ENCODE measurements around the gene LEMD3.

Gene LEMD3

DNA sequence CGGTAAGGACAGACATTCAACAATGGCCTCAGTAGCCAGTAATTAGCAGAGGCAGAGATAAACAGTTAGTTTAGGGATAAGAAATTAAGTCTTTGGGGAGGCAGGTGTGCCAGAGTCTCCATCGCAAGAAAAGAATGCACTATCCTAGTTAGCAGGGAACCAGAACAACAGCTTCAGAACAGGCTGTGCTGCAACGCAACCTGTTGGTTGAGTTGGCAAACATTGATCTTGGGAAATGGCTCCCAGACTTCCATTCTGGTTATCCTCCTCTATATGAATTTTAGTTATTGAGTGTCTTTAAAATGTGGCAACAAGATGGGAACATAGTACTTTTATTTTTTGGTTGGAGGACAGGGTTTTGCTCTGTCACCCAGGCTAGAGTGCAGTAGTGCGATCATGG is 12.3 kb upstream of the LEMD3 start:
- no peak for TF ChIP-seq EZH2phosphoT487 (IDR thresholded peaks at IDR 0.05; ENCODE audit: borderline replicate concordance)
- TF ChIP-seq, protein P1, sequence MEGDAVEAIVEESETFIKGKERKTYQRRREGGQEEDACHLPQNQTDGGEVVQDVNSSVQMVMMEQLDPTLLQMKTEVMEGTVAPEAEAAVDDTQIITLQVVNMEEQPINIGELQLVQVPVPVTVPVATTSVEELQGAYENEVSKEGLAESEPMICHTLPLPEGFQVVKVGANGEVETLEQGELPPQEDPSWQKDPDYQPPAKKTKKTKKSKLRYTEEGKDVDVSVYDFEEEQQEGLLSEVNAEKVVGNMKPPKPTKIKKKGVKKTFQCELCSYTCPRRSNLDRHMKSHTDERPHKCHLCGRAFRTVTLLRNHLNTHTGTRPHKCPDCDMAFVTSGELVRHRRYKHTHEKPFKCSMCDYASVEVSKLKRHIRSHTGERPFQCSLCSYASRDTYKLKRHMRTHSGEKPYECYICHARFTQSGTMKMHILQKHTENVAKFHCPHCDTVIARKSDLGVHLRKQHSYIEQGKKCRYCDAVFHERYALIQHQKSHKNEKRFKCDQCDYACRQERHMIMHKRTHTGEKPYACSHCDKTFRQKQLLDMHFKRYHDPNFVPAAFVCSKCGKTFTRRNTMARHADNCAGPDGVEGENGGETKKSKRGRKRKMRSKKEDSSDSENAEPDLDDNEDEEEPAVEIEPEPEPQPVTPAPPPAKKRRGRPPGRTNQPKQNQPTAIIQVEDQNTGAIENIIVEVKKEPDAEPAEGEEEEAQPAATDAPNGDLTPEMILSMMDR (conservative IDR thresholded peaks at IDR 0.05; ENCODE audit: low read length), result no peak
- Histone ChIP-seq H3K27me3 (ENCODE audit: insufficient read depth, low read length, poor library complexity, severe bottlenecking) (no peaks in the 10 kb centered on the region), H3K79me2 (ENCODE audit: insufficient read depth, low read length) (no peaks in the 10 kb centered on the region), H3K4me1 (ENCODE audit: insufficient read depth, low read length, poor library complexity, severe bottlenecking) (peaks cover 26% of the 10 kb centered on the region), H4K20me1 (ENCODE audit: insufficient read depth, low read length, poor library complexity, severe bottlenecking) (no peaks in the 10 kb centered on the region), H3K9me2 (replicated peaks; ENCODE audit: low read depth, low read length) (no peaks in the 10 kb centered on the region), H3K4me3 (ENCODE audit: low read length, poor library complexity, severe bottlenecking) (peak overlapping the region; percentile 43), H3K36me3 (ENCODE audit: insufficient read depth, low read length) (no peaks in the 10 kb centered on the region), H3F3A (ENCODE audit: low read depth) (no peaks in the 10 kb centered on the region), H3K9me3 (ENCODE audit: insufficient read depth, low read depth, low read length) (no peaks in the 10 kb centered on the region), H3K9ac (ENCODE audit: low read depth, low read length, poor library complexity, severe bottlenecking) (peak overlapping the region; percentile 11), H2AFZ (ENCODE audit: low read length) (peak overlapping the region; percentile 83), H3K4me2 (ENCODE audit: low read depth, low read length, poor library complexity, severe bottlenecking) (peak overlapping the region; percentile 61)

DNA sequence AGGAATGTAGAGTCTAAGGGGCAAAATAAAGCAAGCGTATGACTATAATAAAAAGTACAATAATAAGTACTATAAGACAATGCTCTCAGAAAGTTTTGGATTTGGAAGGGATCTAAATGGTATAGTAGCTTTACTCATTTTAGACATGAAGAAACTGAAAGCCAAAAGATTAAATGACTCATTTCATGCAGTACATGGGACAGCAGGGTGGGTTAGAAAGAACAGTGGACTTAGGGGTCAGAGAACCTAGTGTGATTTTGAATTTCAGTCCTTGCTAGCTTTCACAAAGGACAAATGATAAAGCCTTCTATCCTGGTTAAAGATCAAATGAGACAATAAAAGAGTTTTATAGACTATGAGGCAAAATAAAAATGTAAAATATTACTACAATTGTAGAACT is 6.8 kb upstream of the LEMD3 start:
- H3K9ac ChIP-seq (ENCODE audit: low read depth, low read length, poor library complexity, severe bottlenecking), result no peak overlapping the region
- no peaks in the 10 kb centered on the region for H3K4me1 ChIP-seq (ENCODE audit: insufficient read depth, low read length, poor library complexity, severe bottlenecking)
- H2AFZ ChIP-seq (ENCODE audit: low read length), result no peak overlapping the region
- H3K4me3 ChIP-seq (ENCODE audit: low read length, poor library complexity, severe bottlenecking), result no peak overlapping the region
- no peaks in the 10 kb centered on the region for H3K9me2 ChIP-seq (replicated peaks; ENCODE audit: low read depth, low read length)
- H3K27me3 ChIP-seq (ENCODE audit: insufficient read depth, low read length, poor library complexity, severe bottlenecking), result no peaks in the 10 kb centered on the region
- H3F3A ChIP-seq (ENCODE audit: low read depth), result no peaks in the 10 kb centered on the region
- H3K9me3 ChIP-seq (ENCODE audit: insufficient read depth, low read depth, low read length), result no peaks in the 10 kb centered on the region
- no peak for TF ChIP-seq EZH2phosphoT487 (IDR thresholded peaks at IDR 0.05; ENCODE audit: borderline replicate concordance)
- TF ChIP-seq, protein P1 (conservative IDR thresholded peaks at IDR 0.05; ENCODE audit: low read length), result no peak
- H3K4me2 ChIP-seq (ENCODE audit: low read depth, low read length, poor library complexity, severe bottlenecking), result no peak overlapping the region
- no peaks in the 10 kb centered on the region for H3K36me3 ChIP-seq (ENCODE audit: insufficient read depth, low read length)
- no peaks in the 10 kb centered on the region for H3K79me2 ChIP-seq (ENCODE audit: insufficient read depth, low read length)
- H4K20me1 ChIP-seq (ENCODE audit: insufficient read depth, low read length, poor library complexity, severe bottlenecking), result no peaks in the 10 kb centered on the region

DNA sequence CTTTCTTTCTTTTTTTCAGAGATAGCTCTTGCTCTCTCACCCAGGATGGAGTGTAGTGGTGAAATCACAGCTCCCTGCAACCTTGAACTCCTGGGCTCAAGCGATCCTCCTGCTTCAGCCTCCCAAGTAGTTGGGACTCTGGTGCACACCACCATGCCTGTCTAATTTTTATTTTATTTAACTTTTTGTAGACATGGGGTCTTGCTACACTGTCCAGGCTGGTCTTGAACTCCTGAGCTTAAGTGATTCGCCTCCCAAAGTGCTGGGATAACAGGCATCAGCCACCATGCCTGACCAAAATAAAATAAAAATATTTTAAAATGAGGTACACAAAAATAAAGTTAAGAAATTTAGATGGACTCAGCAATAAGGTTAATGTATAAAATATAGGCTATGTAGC is 5.1 kb upstream of the LEMD3 start:
- Histone ChIP-seq H3F3A (ENCODE audit: low read depth) (no peaks in the 10 kb centered on the region), H4K20me1 (ENCODE audit: insufficient read depth, low read length, poor library complexity, severe bottlenecking) (no peaks in the 10 kb centered on the region), H2AFZ (ENCODE audit: low read length) (no peak overlapping the region), H3K9ac (ENCODE audit: low read depth, low read length, poor library complexity, severe bottlenecking) (no peak overlapping the region), H3K36me3 (ENCODE audit: insufficient read depth, low read length) (no peaks in the 10 kb centered on the region), H3K4me2 (ENCODE audit: low read depth, low read length, poor library complexity, severe bottlenecking) (no peak overlapping the region), H3K9me3 (ENCODE audit: insufficient read depth, low read depth, low read length) (no peaks in the 10 kb centered on the region), H3K9me2 (replicated peaks; ENCODE audit: low read depth, low read length) (no peaks in the 10 kb centered on the region), H3K79me2 (ENCODE audit: insufficient read depth, low read length) (peaks cover 10% of the 10 kb centered on the region), H3K4me3 (ENCODE audit: low read length, poor library complexity, severe bottlenecking) (no peak overlapping the region), H3K27me3 (ENCODE audit: insufficient read depth, low read length, poor library complexity, severe bottlenecking) (no peaks in the 10 kb centered on the region), H3K4me1 (ENCODE audit: insufficient read depth, low read length, poor library complexity, severe bottlenecking) (peaks cover 5% of the 10 kb centered on the region)
- TF ChIP-seq EZH2phosphoT487 (IDR thresholded peaks at IDR 0.05; ENCODE audit: borderline replicate concordance), result no peak
- TF ChIP-seq, protein P1 (conservative IDR thresholded peaks at IDR 0.05; ENCODE audit: low read length), result no peak
